Measurements from ENCODE around the gene CD99. TPM values are rescaled to one million over a fixed set of nuclear protein-coding genes. Genes with fewer than 3 reads are reported as not detected.
"Not testable (repeated sequence)": the region's sequence is repeated elsewhere in the genome, so short reads cannot be mapped to it uniquely, and the experiment has no call there.

The CD99 gene
- total RNA-seq, 5 donors from 2014 or later (not counting 1 experiment from before 2014, with no cell fraction given), result 141 to 294 (median 207) TPM

DNA sequence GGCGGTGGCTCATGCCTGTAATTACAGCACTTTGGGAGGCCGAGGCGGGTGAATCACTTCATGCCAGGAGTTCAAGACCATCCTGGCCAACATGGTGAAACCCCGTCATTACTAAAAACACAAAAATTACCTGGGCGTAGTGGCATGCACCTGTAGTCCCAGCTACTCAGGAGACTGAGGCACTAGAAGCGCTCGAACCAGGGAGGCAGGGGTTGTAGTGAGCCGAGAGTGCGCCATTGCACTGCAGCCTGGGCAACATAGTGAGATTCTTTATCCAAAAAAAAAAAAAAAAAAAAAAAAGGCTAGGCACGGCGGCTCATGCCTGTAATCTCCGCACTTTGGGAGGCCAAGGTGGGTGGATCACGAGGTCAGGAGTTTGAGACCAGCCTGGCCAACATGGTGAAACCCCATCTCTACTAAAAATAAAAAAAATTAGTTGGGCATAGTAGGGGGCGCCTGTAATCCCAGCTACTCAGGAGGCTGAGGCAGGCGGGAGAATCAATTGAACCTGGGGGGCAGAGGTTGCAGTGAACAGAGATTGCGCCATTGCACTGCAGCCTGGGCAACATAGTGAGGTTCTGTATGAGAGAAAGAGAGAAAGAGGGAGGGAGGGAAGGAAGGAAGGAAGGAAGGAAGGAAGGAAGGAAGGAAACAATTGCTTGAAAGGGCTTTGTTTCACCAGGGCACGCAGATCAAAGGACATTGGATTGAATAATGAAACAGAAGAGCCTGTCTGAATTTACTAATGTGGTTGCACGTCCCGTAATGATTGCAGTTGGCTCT is 73.9 kb downstream of the CD99 start:
- H3K4me3 ChIP-seq (ENCODE audit: control insufficient read depth in 1 of 2, extremely low read depth in 1 of 2, low read length in 1 of 2); H3K4me1 ChIP-seq (ENCODE audit: control insufficient read depth in 1 of 2, extremely low read depth in 1 of 2, insufficient read depth in 2 of 2, low read length in 2 of 2); H3K36me3 ChIP-seq (ENCODE audit: control insufficient read depth in 2 of 2, extremely low read depth in 1 of 2, insufficient read depth in 1 of 2, low read length in 1 of 2); H3K27me3 ChIP-seq (replicated peaks in 1 of 2; ENCODE audit: control insufficient read depth in 2 of 2, extremely low read depth in 1 of 2, insufficient read depth in 2 of 2, low read length in 1 of 2); H3K9me3 Mint-ChIP-seq; H3K27ac ChIP-seq (ENCODE audit: low read length); H3K27ac Mint-ChIP-seq; POLR2A ChIA-PET; H3K27me3 Mint-ChIP-seq; CTCF ChIA-PET; DNase-seq; H3K36me3 Mint-ChIP-seq; H3K4me3 Mint-ChIP-seq; ATAC-seq (replicated peaks in 1 of 4); H3K9me3 ChIP-seq: not testable (repeated sequence)
- peaks cover 4 to 10% (median 8%) of the 10 kb centered on the region in 3 donors for H3K4me1 Mint-ChIP-seq
- WGBS (ENCODE audit: insufficient coverage), result 55% methylated on average over 9 of the region's 19 CpGs

GRCh38 chrX:2765549-2765830 is 74.4 kb downstream of the CD99 start:
- CTCF ChIA-PET, result no interaction called here
- Histone ChIP-seq H3K9me3 (no peaks in the 10 kb centered on the region), H3K27me3 (replicated peaks in 1 of 2; ENCODE audit: control insufficient read depth in 2 of 2, extremely low read depth in 1 of 2, insufficient read depth in 2 of 2, low read length in 1 of 2) (peaks cover 0 to 8% of the 10 kb centered on the region in 2 experiments), H3K27ac (ENCODE audit: low read length) (no peak overlapping the region), H3K4me1 (ENCODE audit: control insufficient read depth in 1 of 2, extremely low read depth in 1 of 2, insufficient read depth in 2 of 2, low read length in 2 of 2) (no peaks in the 10 kb centered on the region), H3K4me3 (ENCODE audit: control insufficient read depth in 1 of 2, extremely low read depth in 1 of 2, low read length in 1 of 2) (no peak overlapping the region), H3K36me3 (ENCODE audit: control insufficient read depth in 2 of 2, extremely low read depth in 1 of 2, insufficient read depth in 1 of 2, low read length in 1 of 2) (no peaks in the 10 kb centered on the region)
- peaks cover 0 to 4% (median 0%) of the 10 kb centered on the region in 3 donors for H3K9me3 Mint-ChIP-seq
- DNase-seq (no peak), ATAC-seq (replicated peaks in 1 of 4) (no peak)
- H3K4me3 Mint-ChIP-seq, result no peak overlapping the region
- no peak overlapping the region for H3K27ac Mint-ChIP-seq
- POLR2A ChIA-PET, result no interaction called here
- H3K27me3 Mint-ChIP-seq, result peaks cover 0 to 12% of the 10 kb centered on the region in 2 donors
- no peaks in the 10 kb centered on the region for H3K36me3 Mint-ChIP-seq
- 76% methylated on average over 3 of the region's 5 CpGs for WGBS (ENCODE audit: insufficient coverage)
- peaks cover 4 to 10% (median 8%) of the 10 kb centered on the region in 3 donors for H3K4me1 Mint-ChIP-seq

DNA sequence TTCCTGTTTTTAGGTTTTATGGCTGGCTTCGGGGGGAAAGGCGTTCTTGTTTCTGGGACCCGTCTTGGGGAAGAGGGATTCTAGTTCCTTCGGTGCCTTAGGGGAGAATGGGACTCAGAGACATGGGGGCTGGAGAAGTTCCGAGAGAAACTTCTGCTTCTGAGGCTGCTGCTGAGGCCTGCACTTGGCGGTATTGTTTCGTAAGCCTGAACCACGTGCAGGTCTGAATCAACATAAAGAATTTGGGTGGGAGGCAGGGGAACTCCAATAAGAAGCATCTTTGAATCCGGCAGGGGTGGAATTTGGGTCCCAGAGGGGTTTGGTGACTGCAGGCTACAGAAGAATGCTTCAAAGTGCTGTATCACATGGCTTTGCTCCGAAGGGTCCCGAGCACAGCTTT is 75.8 kb downstream of the CD99 start:
- DNase-seq, result no peak

DNA sequence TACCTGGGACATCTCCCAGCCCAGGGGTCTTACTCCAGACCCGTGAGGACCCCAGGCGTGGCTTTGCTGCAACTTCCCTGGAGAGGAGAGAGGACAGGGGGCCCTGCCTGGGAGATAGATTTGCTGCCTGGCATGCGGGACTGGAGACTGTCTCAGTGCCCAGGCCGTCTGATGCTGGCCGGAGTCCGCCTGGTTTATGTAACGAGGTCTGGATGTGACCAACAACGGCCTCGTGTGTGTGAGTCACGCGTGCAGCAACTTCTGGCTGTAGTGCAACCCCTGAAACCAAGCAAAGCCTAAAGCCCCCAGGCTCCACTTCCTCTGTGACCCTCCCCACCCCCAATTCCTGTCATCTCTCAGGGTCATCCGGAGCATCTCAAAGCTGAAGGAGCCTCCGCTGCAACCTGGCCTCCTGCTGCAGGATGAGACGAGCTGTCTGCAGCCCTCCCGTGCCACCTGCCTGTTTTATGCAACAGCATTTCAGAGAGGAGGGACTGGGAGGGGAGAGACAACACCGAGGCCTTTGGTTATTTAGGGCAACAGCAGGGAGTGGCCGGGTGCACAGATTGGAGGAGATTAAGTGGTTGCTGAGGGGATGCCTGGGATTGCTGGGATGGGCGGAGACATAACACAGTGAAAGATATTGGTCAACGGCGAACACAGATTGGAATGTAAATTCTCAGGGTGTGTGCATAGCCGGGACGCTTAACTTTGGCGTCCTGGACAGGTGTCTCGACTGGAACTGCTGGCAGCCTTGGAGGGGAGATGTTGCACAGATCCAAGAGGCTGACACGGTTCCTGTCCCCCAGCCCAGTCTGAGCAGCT is 76.7 kb downstream of the CD99 start:
- Mint-ChIP-seq H3K27ac (no peak overlapping the region), H3K36me3 (peaks cover 3% of the 10 kb centered on the region), H3K4me3 (no peak overlapping the region), H3K9me3 (peaks cover 0 to 8% (median 0%) of the 10 kb centered on the region in 3 donors), H3K4me1 (peaks cover 4 to 10% (median 8%) of the 10 kb centered on the region in 3 donors), H3K27me3 (peaks cover 6 to 25% of the 10 kb centered on the region in 2 donors)
- peaks cover 0 to 8% of the 10 kb centered on the region in 2 experiments for H3K27me3 ChIP-seq (replicated peaks in 1 of 2; ENCODE audit: control insufficient read depth in 2 of 2, extremely low read depth in 1 of 2, insufficient read depth in 2 of 2, low read length in 1 of 2)
- DNase-seq (peak in 1 of 35 experiments; percentile 3), ATAC-seq (replicated peaks in 1 of 4) (no peak)
- H3K36me3 ChIP-seq (ENCODE audit: control insufficient read depth in 2 of 2, extremely low read depth in 1 of 2, insufficient read depth in 1 of 2, low read length in 1 of 2), result no peaks in the 10 kb centered on the region
- CTCF ChIA-PET, result no interaction called here
- POLR2A ChIA-PET, result no interaction called here
- no peaks in the 10 kb centered on the region for H3K4me1 ChIP-seq (ENCODE audit: control insufficient read depth in 1 of 2, extremely low read depth in 1 of 2, insufficient read depth in 2 of 2, low read length in 2 of 2)
- 89% methylated on average over 20 of the region's 25 CpGs for WGBS (ENCODE audit: insufficient coverage)
- no peak overlapping the region for H3K4me3 ChIP-seq (ENCODE audit: control insufficient read depth in 1 of 2, extremely low read depth in 1 of 2, low read length in 1 of 2)
- no peak overlapping the region for H3K27ac ChIP-seq (ENCODE audit: low read length)
- H3K9me3 ChIP-seq, result no peaks in the 10 kb centered on the region

More for the DNA sequence above, 75.8 kb downstream of the CD99 start:
- peaks cover 0 to 8% (median 0%) of the 10 kb centered on the region in 3 donors for H3K9me3 Mint-ChIP-seq
- H3K4me3 Mint-ChIP-seq, result no peak overlapping the region
- H3K4me1 Mint-ChIP-seq, result peaks cover 4 to 10% (median 8%) of the 10 kb centered on the region in 3 donors
- H3K27ac ChIP-seq (ENCODE audit: low read length), result no peak overlapping the region
- H3K4me1 ChIP-seq (ENCODE audit: control insufficient read depth in 1 of 2, extremely low read depth in 1 of 2, insufficient read depth in 2 of 2, low read length in 2 of 2), result no peaks in the 10 kb centered on the region
- peaks cover 6 to 21% of the 10 kb centered on the region in 2 donors for H3K27me3 Mint-ChIP-seq
- H3K4me3 ChIP-seq (ENCODE audit: control insufficient read depth in 1 of 2, extremely low read depth in 1 of 2, low read length in 1 of 2), result no peak overlapping the region
- CTCF ChIA-PET, result no interaction called here
- no peak overlapping the region for H3K27ac Mint-ChIP-seq
- peaks cover 0 to 8% of the 10 kb centered on the region in 2 experiments for H3K27me3 ChIP-seq (replicated peaks in 1 of 2; ENCODE audit: control insufficient read depth in 2 of 2, extremely low read depth in 1 of 2, insufficient read depth in 2 of 2, low read length in 1 of 2)
- H3K36me3 Mint-ChIP-seq, result peaks cover 3% of the 10 kb centered on the region
- 95% methylated on average over 9 of the region's 11 CpGs for WGBS (ENCODE audit: insufficient coverage)
- H3K36me3 ChIP-seq (ENCODE audit: control insufficient read depth in 2 of 2, extremely low read depth in 1 of 2, insufficient read depth in 1 of 2, low read length in 1 of 2), result no peaks in the 10 kb centered on the region
- no peak for ATAC-seq (replicated peaks in 1 of 4)
- POLR2A ChIA-PET, result no interaction called here
- H3K9me3 ChIP-seq, result no peaks in the 10 kb centered on the region

DNA sequence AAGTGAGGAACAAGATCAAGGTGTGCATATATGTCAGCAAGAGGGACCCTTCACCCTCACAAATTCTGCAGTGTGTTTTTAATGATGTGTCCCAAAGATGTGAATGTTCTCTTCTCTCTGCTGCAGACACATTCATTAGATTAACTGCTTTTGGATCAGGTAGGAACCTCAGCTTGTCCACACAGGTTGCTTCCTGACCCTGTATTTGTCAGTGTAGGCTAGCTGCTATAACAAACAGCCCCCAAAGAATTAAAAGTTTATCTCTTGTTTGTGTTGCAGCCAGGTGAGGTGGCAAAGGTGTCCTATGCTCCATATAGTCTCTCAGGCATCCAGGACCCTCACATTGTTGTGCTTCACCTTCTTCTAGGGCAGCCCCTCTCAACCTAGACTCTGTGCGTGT is 78.5 kb downstream of the CD99 start:
- H3K36me3 ChIP-seq (ENCODE audit: control insufficient read depth in 2 of 2, extremely low read depth in 1 of 2, insufficient read depth in 1 of 2, low read length in 1 of 2), result no peaks in the 10 kb centered on the region
- ATAC-seq (replicated peaks in 1 of 4) (no peak), DNase-seq (no peak)
- no peak overlapping the region for H3K27ac ChIP-seq (ENCODE audit: low read length)
- H3K9me3 Mint-ChIP-seq, result peaks cover 3 to 15% (median 6%) of the 10 kb centered on the region in 3 donors
- H3K27ac Mint-ChIP-seq, result no peak overlapping the region
- no peak overlapping the region for H3K4me3 Mint-ChIP-seq
- H3K4me3 ChIP-seq (ENCODE audit: control insufficient read depth in 1 of 2, extremely low read depth in 1 of 2, low read length in 1 of 2), result no peak overlapping the region
- H3K27me3 Mint-ChIP-seq, result peaks cover 9 to 27% of the 10 kb centered on the region in 2 donors
- H3K4me1 Mint-ChIP-seq, result peaks cover 4 to 10% (median 8%) of the 10 kb centered on the region in 3 donors
- no peaks in the 10 kb centered on the region for H3K4me1 ChIP-seq (ENCODE audit: control insufficient read depth in 1 of 2, extremely low read depth in 1 of 2, insufficient read depth in 2 of 2, low read length in 2 of 2)
- ChIA-PET POLR2A (no interaction called here), CTCF (no interaction called here)
- H3K9me3 ChIP-seq, result no peaks in the 10 kb centered on the region
- H3K36me3 Mint-ChIP-seq, result peaks cover 3% of the 10 kb centered on the region
- H3K27me3 ChIP-seq (replicated peaks in 1 of 2; ENCODE audit: control insufficient read depth in 2 of 2, extremely low read depth in 1 of 2, insufficient read depth in 2 of 2, low read length in 1 of 2), result peaks cover 0 to 15% of the 10 kb centered on the region in 2 experiments
- no CpG with 5 or more reads among the region's 1 CpG for WGBS (ENCODE audit: insufficient coverage)

DNA sequence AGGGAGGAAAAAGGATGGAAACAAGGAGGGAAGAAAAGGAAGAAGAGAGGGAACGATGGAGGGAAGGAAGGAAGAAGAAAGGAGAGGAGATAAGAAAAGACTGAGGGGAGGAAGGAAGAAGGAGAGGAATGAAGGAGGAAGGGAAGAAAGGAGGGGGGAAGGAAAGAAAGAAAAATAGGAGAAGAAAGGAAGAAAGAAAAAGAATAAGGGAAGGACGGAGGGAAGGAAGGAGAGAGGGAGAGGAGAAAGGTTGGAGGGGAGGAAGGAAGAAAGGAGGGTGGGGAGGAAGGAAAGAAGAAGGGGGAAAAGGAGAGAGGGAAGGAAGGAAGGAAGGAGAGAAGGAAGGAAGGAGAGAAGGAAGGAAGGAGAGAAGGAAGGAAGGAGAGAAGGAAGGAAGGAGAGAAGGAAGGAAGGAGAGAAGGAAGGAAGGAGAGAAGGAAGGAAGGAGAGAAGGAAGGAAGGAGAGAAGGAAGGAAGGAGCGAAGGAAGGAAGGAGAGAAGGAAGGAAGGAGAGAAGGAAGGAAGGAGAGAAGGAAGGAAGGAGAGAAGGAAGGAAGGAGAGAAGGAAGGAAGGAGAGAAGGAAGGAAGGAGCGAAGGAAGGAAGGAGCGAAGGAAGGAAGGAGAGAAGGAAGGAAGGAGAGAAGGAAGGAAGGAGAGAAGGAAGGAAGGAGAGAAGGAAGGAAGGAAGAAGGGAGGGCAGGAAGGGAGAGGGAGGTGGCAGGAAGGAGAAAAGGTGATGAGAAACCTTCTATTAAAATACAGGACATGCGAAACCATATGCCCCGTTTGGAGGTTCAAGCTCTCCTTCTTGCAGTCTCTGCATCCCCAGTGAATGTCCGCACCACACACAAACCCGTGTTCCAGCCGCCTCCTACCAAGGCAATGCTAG is 82.3 kb downstream of the CD99 start:
- H3K27me3 Mint-ChIP-seq, result peaks cover 16 to 35% of the 10 kb centered on the region in 2 donors
- H3K4me1 Mint-ChIP-seq; H3K4me3 Mint-ChIP-seq; H3K9me3 ChIP-seq; H3K27ac Mint-ChIP-seq; DNase-seq; H3K36me3 ChIP-seq (ENCODE audit: control insufficient read depth in 2 of 2, extremely low read depth in 1 of 2, insufficient read depth in 1 of 2, low read length in 1 of 2); H3K4me3 ChIP-seq (ENCODE audit: control insufficient read depth in 1 of 2, extremely low read depth in 1 of 2, low read length in 1 of 2); POLR2A ChIA-PET; H3K36me3 Mint-ChIP-seq; H3K27ac ChIP-seq (ENCODE audit: low read length); ATAC-seq (replicated peaks in 1 of 4); H3K4me1 ChIP-seq (ENCODE audit: control insufficient read depth in 1 of 2, extremely low read depth in 1 of 2, insufficient read depth in 2 of 2, low read length in 2 of 2); CTCF ChIA-PET: not testable (repeated sequence)
- peaks cover 3 to 20% (median 12%) of the 10 kb centered on the region in 3 donors for H3K9me3 Mint-ChIP-seq
- H3K27me3 ChIP-seq (replicated peaks in 1 of 2; ENCODE audit: control insufficient read depth in 2 of 2, extremely low read depth in 1 of 2, insufficient read depth in 2 of 2, low read length in 1 of 2), result peaks cover 0 to 20% of the 10 kb centered on the region in 2 experiments
- 90% methylated on average over 8 of the region's 10 CpGs for WGBS (ENCODE audit: insufficient coverage)

All from T-cell (primary cell).